Tibial artery (tissue), 4 donors: Measurements from ENCODE around the gene KLHL35.

Experiments
- DNase-seq, 2 donors: peaks; one replicate each; pipeline ENCODE4 v3.0.0-alpha.2; 2019
- H3K27ac ChIP-seq, 2 donors: fragments of 200-600 bp; sonication (generic) in 1 of 2; 1 replicate in 1 of 2; 2 replicates in 1 of 2; pipeline ENCODE4 v1.5.1; 2018 to 2019; ENCODE audit warnings: mild to moderate bottlenecking in 1 of 2
- H3K27me3 ChIP-seq, 2 donors: fragments of 200-600 bp; sonication (generic) in 1 of 2; one replicate each; pipeline versions ENCODE4 v1.5.1 to v1.6.0; 2016 to 2019
- H3K36me3 ChIP-seq, 3 donors: fragments of 200-600 bp; sonication (generic) in 2 of 3; one replicate each; pipeline ENCODE4 v1.5.1; 2016 to 2019; ENCODE audit warnings: mild to moderate bottlenecking in 2 of 3
- H3K4me1 ChIP-seq, 4 donors: fragments of 200-600 bp; sonication (generic) in 2 of 4; 1 replicate in 3 of 4; 2 replicates in 1 of 4; pipeline ENCODE4 v1.5.1; 2016 to 2019
- H3K4me3 ChIP-seq, 2 donors: fragments of 200-600 bp; sonication (generic) in 1 of 2; 1 replicate in 1 of 2; 2 replicates in 1 of 2; pipeline ENCODE4 v1.5.1; 2018 to 2019; ENCODE audit warnings: mild to moderate bottlenecking in 2 of 2
- H3K9me3 ChIP-seq, 3 donors: fragments of 200-600 bp; sonication (generic) in 1 of 3; one replicate each; pipeline ENCODE4 v1.5.1; 2016 to 2019
- CTCF ChIP-seq, 2 experiments: fragments of 200-600 bp in 1 of 2; fragments of 450-650 bp in 1 of 2; IDR thresholded peaks; one replicate each; pipeline ENCODE4 v1.5.1; 2017 to 2019; ENCODE audit warnings: antibody characterized with exemption in 2 of 2, mild to moderate bottlenecking in 1 of 2, moderate library complexity in 1 of 2
- intact Hi-C: fragments of 100-400 bp; cut with DNase I; formaldehyde crosslinking; loops from one replicate; pipeline ENCODE4 v1.15.0; 2023; ENCODE audit warnings: low total_unique reads

The KLHL35 gene

GRCh38 chr11:75474878-75475766, 42.1 kb upstream of the KLHL35 start:
- no peak for TF ChIP-seq CTCF (IDR thresholded peaks at IDR 0.05)
- H3K27me3 ChIP-seq = no peaks in the 10 kb centered on the region
- H3K36me3 ChIP-seq = no peaks in the 10 kb centered on the region
- intact Hi-C loops = no loop called here
- no peak for DNase-seq
- H3K9me3 ChIP-seq = no peaks in the 10 kb centered on the region
- H3K27ac ChIP-seq = no peak overlapping the region
- H3K4me3 ChIP-seq = no peak overlapping the region
- peaks cover 0 to 23% (median 2%) of the 10 kb centered on the region in 4 donors for H3K4me1 ChIP-seq

- Histone ChIP-seq H3K9me3 (no peaks in the 10 kb centered on the region), H3K27me3 (no peaks in the 10 kb centered on the region), H3K4me1 (peaks cover 0 to 23% (median 2%) of the 10 kb centered on the region in 4 donors), H3K36me3 (no peaks in the 10 kb centered on the region), H3K27ac (no peak overlapping the region), H3K4me3 (no peak overlapping the region)
- TF ChIP-seq CTCF (IDR thresholded peaks at IDR 0.05) = no peak
- DNase-seq = no peak
- intact Hi-C loops = no loop called here
Measured at GRCh38 chr11:75474240-75474639, 41.2 kb upstream of the KLHL35 start.

- Histone ChIP-seq H3K9me3 (no peaks in the 10 kb centered on the region), H3K4me3 (no peak overlapping the region), H3K36me3 (no peaks in the 10 kb centered on the region), H3K27ac (no peak overlapping the region), H3K27me3 (no peaks in the 10 kb centered on the region), H3K4me1 (peaks cover 0 to 28% (median 2%) of the 10 kb centered on the region in 4 donors)
- intact Hi-C loops = no loop called here
- TF ChIP-seq CTCF (IDR thresholded peaks at IDR 0.05) = no peak
- DNase-seq = no peak
Measured at GRCh38 chr11:75473684-75474083, 40.7 kb upstream of the KLHL35 start.

- no peak for DNase-seq
- Histone ChIP-seq H3K36me3 (no peaks in the 10 kb centered on the region), H3K4me1 (peaks cover 0 to 33% (median 2%) of the 10 kb centered on the region in 4 donors), H3K4me3 (no peak overlapping the region), H3K9me3 (no peaks in the 10 kb centered on the region), H3K27ac (no peak overlapping the region), H3K27me3 (no peaks in the 10 kb centered on the region)
- intact Hi-C loops = no loop called here
- no peak for TF ChIP-seq CTCF (IDR thresholded peaks at IDR 0.05)
Measured at GRCh38 chr11:75472081-75472732, 39.2 kb upstream of the KLHL35 start.

GRCh38 chr11:75471176-75471973, 38.4 kb upstream of the KLHL35 start:
- intact Hi-C loops = no loop called here
- H3K4me1 ChIP-seq = peaks cover 0 to 25% (median 2%) of the 10 kb centered on the region in 4 donors
- H3K9me3 ChIP-seq = no peaks in the 10 kb centered on the region
- no peak for TF ChIP-seq CTCF (IDR thresholded peaks at IDR 0.05)
- no peaks in the 10 kb centered on the region for H3K27me3 ChIP-seq
- H3K36me3 ChIP-seq = no peaks in the 10 kb centered on the region
- DNase-seq = no peak
- H3K4me3 ChIP-seq = no peak overlapping the region
- H3K27ac ChIP-seq = no peak overlapping the region
